ENCODE measurements around the gene LRRC37A2. TPM values are rescaled to one million over a fixed set of nuclear protein-coding genes. Genes with fewer than 3 reads are reported as not detected.

LRRC37A2 gene
- total RNA-seq, 1 donor from 2014 or later, result 29.2 TPM

Other genes with a start within 250 kb of the LRRC37A2 start
- 11.5 TPM for gene LRRC37A, start 217.3 kb upstream of the LRRC37A2 start, total RNA-seq (ENCODE audit: unreplicated experiment)
- gene ARL17B, start 150.7 kb upstream of the LRRC37A2 start, total RNA-seq (ENCODE audit: unreplicated experiment), result 15.3 TPM
- gene ARL17A, start 67.2 kb downstream of the LRRC37A2 start, total RNA-seq (ENCODE audit: unreplicated experiment), result 16.5 TPM
- 57.0 TPM for gene NSF, start 78.2 kb downstream of the LRRC37A2 start, total RNA-seq (ENCODE audit: unreplicated experiment)